HG02759 (cell line): ENCODE measurements around the gene SWAP70.
"Not testable (repeated sequence)": the region's sequence is repeated elsewhere in the genome, so short reads cannot be mapped to it uniquely, and the experiment has no call there.

Experiments used
- ATAC-seq: cut with Tn5 transposase; IDR thresholded peaks from one replicate; pipeline ENCODE4 v1.9.1; 2021; ENCODE audit warnings: mild to moderate bottlenecking, moderate library complexity; ENCODE audit not compliant: unreplicated experiment

Gene SWAP70

GRCh38 chr11:9663699-9664275 is at the start of gene SWAP70:
SWAP70 (plus strand) TSS chr11:9664077; CDS start chr11:9664180, 103 bp downstream.
- peak; percentile 89 for ATAC-seq

- peak; percentile 46 for ATAC-seq
Observed at GRCh38 chr11:9615031-9615451, 48.8 kb upstream of the SWAP70 start.

GRCh38 chr11:9616042-9616675 is 47.7 kb upstream of the SWAP70 start:
- no peak for ATAC-seq

GRCh38 chr11:9616858-9617257 is 47.0 kb upstream of the SWAP70 start:
- no peak for ATAC-seq

- no peak for ATAC-seq
Observed at GRCh38 chr11:9617940-9618339, 45.9 kb upstream of the SWAP70 start.

GRCh38 chr11:9619004-9619403 is 44.9 kb upstream of the SWAP70 start:
- no peak for ATAC-seq

- no peak for ATAC-seq
Observed at GRCh38 chr11:9619971-9620370, 43.9 kb upstream of the SWAP70 start.

- ATAC-seq, result not testable (repeated sequence)
Observed at GRCh38 chr11:9622353-9622752, 41.5 kb upstream of the SWAP70 start.

GRCh38 chr11:9623053-9623452 is 40.8 kb upstream of the SWAP70 start:
- not testable (repeated sequence) for ATAC-seq

GRCh38 chr11:9624448-9624847 is 39.4 kb upstream of the SWAP70 start:
- ATAC-seq, result no peak

- no peak for ATAC-seq
Observed at GRCh38 chr11:9625162-9625561, 38.7 kb upstream of the SWAP70 start.

GRCh38 chr11:9625728-9626127 is 38.1 kb upstream of the SWAP70 start:
- no peak for ATAC-seq

GRCh38 chr11:9626496-9627394 is 37.1 kb upstream of the SWAP70 start:
- no peak for ATAC-seq

GRCh38 chr11:9629064-9629463 is 34.8 kb upstream of the SWAP70 start:
- ATAC-seq, result no peak

- no peak for ATAC-seq
Observed at GRCh38 chr11:9633679-9634078, 30.2 kb upstream of the SWAP70 start.

GRCh38 chr11:9636691-9637090 is 27.2 kb upstream of the SWAP70 start:
- no peak for ATAC-seq

GRCh38 chr11:9639099-9639498 is 24.8 kb upstream of the SWAP70 start:
- ATAC-seq, result no peak

GRCh38 chr11:9639985-9640384 is 23.9 kb upstream of the SWAP70 start:
- ATAC-seq, result no peak

GRCh38 chr11:9642894-9643293 is 21.0 kb upstream of the SWAP70 start:
- ATAC-seq, result no peak

GRCh38 chr11:9643751-9644150 is 20.1 kb upstream of the SWAP70 start:
- peak; percentile 87 for ATAC-seq

- ATAC-seq, result no peak
Observed at GRCh38 chr11:9645881-9646280, 18.0 kb upstream of the SWAP70 start.

- no peak for ATAC-seq
Observed at GRCh38 chr11:9646324-9646723, 17.6 kb upstream of the SWAP70 start.
